OCI-LY7 (cell line): ENCODE results near the gene BMP5. TPM values are rescaled to one million over a fixed set of nuclear protein-coding genes. Genes with fewer than 3 reads are reported as not detected.

ENCODE experiments used
- BruUV-seq: library from RNA; stranded (reverse); fragments of 400-500 nt; replicated peaks from 2 replicates; lab custom pipeline; 2021; lab: Mats Ljungman, UMichigan
- CTCF ChIA-PET: fragments of 300-600 bp; sonication (Branson Sonifier 250); formaldehyde crosslinking; loops from one replicate; lab custom pipeline; 2022; ENCODE audit warnings: antibody characterized with exemption; ENCODE audit not compliant: unreplicated experiment; lab: Charles Lee
- POLR2A ChIA-PET: fragments of 300-600 bp; sonication (Branson Sonifier 250); formaldehyde crosslinking; loops from one replicate; lab custom pipeline; 2022; ENCODE audit warnings: antibody characterized with exemption; lab: Charles Lee
- DNase-seq: peaks from one replicate; pipeline ENCODE4 v3.0.0-alpha.2; 2015; ENCODE audit warnings: low spot score
- H2AFZ ChIP-seq: fragments of 200-600 bp; sonication (generic), shearing (Covaris generic); 2 replicates; pipeline ENCODE4 v1.6.1; 2014; ENCODE audit warnings: mild to moderate bottlenecking, antibody characterized with exemption, low read length, moderate library complexity
- H3K27ac ChIP-seq: fragments of 200-600 bp; sonication (generic); 2 replicates; pipeline ENCODE4 v1.5.1; 2014; ENCODE audit warnings: mixed run types, low read depth, mild to moderate bottlenecking, moderate library complexity, low read length, inconsistent platforms; ENCODE audit not compliant: poor library complexity, severe bottlenecking
- H3K36me3 ChIP-seq: fragments of 200-600 bp; sonication (generic); 2 replicates; pipeline ENCODE4 v1.6.1; 2014; ENCODE audit warnings: mild to moderate bottlenecking, antibody characterized with exemption, low read length, moderate library complexity, mixed read lengths; ENCODE audit not compliant: insufficient read depth
- H3K4me1 ChIP-seq: fragments of 200-600 bp; sonication (generic); 2 replicates; pipeline ENCODE4 v1.5.1; 2014; ENCODE audit warnings: mild to moderate bottlenecking, low read length; ENCODE audit not compliant: insufficient read depth, poor library complexity, severe bottlenecking
- H3K4me2 ChIP-seq: fragments of 200-600 bp; sonication (generic); 2 replicates; pipeline ENCODE4 v1.6.1; 2014; ENCODE audit warnings: mild to moderate bottlenecking, low read length
- H3K4me3 ChIP-seq: fragments of 200-600 bp; sonication (generic); 2 replicates; pipeline ENCODE4 v1.5.1; 2014; ENCODE audit warnings: mild to moderate bottlenecking, low read depth, low read length; ENCODE audit not compliant: poor library complexity, severe bottlenecking
- H3K79me2 ChIP-seq: fragments of 200-600 bp; sonication (generic); 2 replicates; pipeline ENCODE4 v1.6.1; 2016; ENCODE audit warnings: low read depth, mild to moderate bottlenecking, low read length, moderate library complexity, mixed read lengths; ENCODE audit not compliant: insufficient read depth
- H3K9me2 ChIP-seq: fragments of 200-600 bp; sonication (generic); 2 replicates; pipeline ENCODE4 v1.6.1; 2016; ENCODE audit warnings: mild to moderate bottlenecking, low read length, mixed read lengths; ENCODE audit not compliant: insufficient read depth
- H3K9me3 ChIP-seq: fragments of 200-600 bp; sonication (generic); 2 replicates; pipeline ENCODE4 v1.6.1; 2014; ENCODE audit warnings: mild to moderate bottlenecking, mixed run types, low read length, mixed read lengths
- H4K20me1 ChIP-seq: fragments of 200-600 bp; sonication (generic); 2 replicates; pipeline ENCODE4 v1.6.1; 2014; ENCODE audit warnings: mild to moderate bottlenecking, antibody characterized with exemption, low read length, moderate library complexity, mixed read lengths; ENCODE audit not compliant: insufficient read depth
- CTCF ChIP-seq: fragments of 200-600 bp; sonication (generic); conservative IDR thresholded peaks from 2 replicates; pipeline ENCODE4 v1.5.1; 2014; ENCODE audit warnings: mild to moderate bottlenecking, antibody characterized with exemption, low read length, moderate library complexity, mixed read lengths
- EZH2phosphoT487 ChIP-seq: fragments of 200-600 bp; sonication (generic); IDR thresholded peaks from 2 replicates; pipeline ENCODE4 v1.6.1; 2018; ENCODE audit warnings: low read depth, borderline replicate concordance, mild to moderate bottlenecking, mixed run types, antibody characterized with exemption, low read length, moderate library complexity, mixed read lengths
- intact Hi-C: fragments of 100-400 bp; cut with micrococcal nuclease; formaldehyde crosslinking; loops from one replicate; pipeline ENCODE4 v1.10.0; 2022; ENCODE audit not compliant: unreplicated experiment
- total RNA-seq, 2 experiments: library from RNA; depleted of rRNA in 1 of 2; stranded (reverse); fragments of >200 nt in 1 of 2; shearing (Covaris generic) in 1 of 2; gene quantifications; 2 replicates each; pipeline ENCODE4 v1.2.3, GENCODE V29; 2014 to 2022

Gene BMP5
- total RNA-seq, 2 experiments from 2014 or later: not detected

DNA sequence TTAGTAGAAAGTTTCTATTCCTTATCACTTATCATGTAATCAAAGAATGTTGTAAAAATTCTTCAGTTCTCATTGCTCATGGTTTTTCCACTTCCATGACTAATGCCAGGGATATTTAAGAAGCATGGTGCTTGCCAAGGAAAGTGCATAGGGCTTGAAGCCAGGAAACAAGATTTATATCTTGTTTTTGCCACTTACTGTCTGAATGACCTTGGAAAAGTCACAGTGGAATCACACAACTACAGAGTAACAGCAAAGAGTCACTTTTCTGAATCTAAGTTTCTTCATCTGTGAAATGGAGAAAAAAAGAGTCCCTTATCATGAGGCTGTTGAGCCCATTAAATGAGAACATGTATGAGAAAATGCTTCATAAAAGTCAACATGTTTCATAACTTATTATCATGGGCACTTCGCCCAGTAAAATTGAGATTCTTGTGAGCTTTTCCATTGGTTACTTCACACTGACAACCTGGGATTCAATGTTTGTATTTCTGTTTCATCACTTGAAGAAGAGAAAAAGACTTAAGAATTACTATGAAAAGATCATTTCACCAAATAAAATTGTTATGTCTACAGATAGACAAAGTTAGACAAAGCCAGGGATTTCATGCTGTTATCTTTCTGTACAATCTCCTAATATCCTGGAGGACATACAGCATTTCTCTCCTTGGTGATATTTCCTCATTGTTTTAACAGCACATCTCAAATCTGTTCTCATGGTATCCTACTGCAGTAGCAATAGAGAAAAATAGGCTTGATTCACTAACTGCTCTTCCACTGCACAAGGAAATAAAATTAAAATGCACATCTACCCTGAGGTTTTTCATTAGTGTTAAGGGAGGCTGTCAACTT, 7.6 kb upstream of the BMP5 start:
- Histone ChIP-seq H2AFZ (no peak overlapping the region), H3K27ac (no peak overlapping the region), H3K4me3 (no peak overlapping the region), H3K4me2 (no peak overlapping the region), H3K9me2 (no peaks in the 10 kb centered on the region), H3K79me2 (no peaks in the 10 kb centered on the region), H3K4me1 (no peaks in the 10 kb centered on the region), H3K9me3 (no peaks in the 10 kb centered on the region), H3K36me3 (no peaks in the 10 kb centered on the region), H4K20me1 (no peaks in the 10 kb centered on the region)
- TF ChIP-seq CTCF (no peak), EZH2phosphoT487 (no peak)
- POLR2A ChIA-PET: interaction anchor here (0.7 to 1.0 kb wide), 2 partner anchors 18 to 32 kb away, joined by 3 to 4 read pairs; no protein-coding TSS in a partner anchor
- CTCF ChIA-PET: no interaction called here
- no peak for DNase-seq
- intact Hi-C loops: no loop called here
- BruUV-seq: no TSS peak

DNA sequence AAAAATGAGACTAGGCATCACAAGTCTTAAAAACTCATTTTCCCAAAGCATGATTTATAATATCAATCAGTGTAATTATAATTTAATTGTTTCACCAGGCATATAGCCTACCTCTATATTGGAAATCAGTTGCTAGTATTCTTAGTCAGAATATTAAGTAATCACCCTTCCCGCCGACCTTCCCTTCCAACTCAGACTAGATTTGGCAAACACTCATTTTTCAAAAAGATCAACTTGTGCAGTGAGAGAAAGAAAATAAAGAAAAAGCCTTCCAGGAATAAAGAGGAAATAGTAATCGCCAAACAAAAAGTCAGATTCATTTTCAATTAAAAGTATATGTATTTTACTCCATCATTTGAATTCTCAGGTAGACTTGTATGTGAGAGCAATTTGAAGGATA, 1.9 kb upstream of the BMP5 start:
- DNase-seq: no peak
- H3K4me2 ChIP-seq: no peak overlapping the region
- no TSS peak for BruUV-seq

More for the DNA sequence above, 1.9 kb upstream of the BMP5 start:
- no peaks in the 10 kb centered on the region for H4K20me1 ChIP-seq
- CTCF ChIA-PET: no interaction called here
- POLR2A ChIA-PET: no interaction called here
- intact Hi-C loops: no loop called here
- no peaks in the 10 kb centered on the region for H3K4me1 ChIP-seq
- H3K9me2 ChIP-seq: no peaks in the 10 kb centered on the region
- H3K9me3 ChIP-seq: no peaks in the 10 kb centered on the region
- H3K79me2 ChIP-seq: no peaks in the 10 kb centered on the region
- no peaks in the 10 kb centered on the region for H3K36me3 ChIP-seq
- TF ChIP-seq CTCF (no peak), EZH2phosphoT487 (no peak)
- no peak overlapping the region for H3K27ac ChIP-seq
- H2AFZ ChIP-seq: no peak overlapping the region
- no peak overlapping the region for H3K4me3 ChIP-seq
